Measurements from ENCODE around the gene FIP1L1. TPM values are rescaled to one million over a fixed set of nuclear protein-coding genes. Genes with fewer than 3 reads are reported as not detected.

Gene FIP1L1
- total RNA-seq, 1 donor from 2014 or later = 57.8 TPM

DNA sequence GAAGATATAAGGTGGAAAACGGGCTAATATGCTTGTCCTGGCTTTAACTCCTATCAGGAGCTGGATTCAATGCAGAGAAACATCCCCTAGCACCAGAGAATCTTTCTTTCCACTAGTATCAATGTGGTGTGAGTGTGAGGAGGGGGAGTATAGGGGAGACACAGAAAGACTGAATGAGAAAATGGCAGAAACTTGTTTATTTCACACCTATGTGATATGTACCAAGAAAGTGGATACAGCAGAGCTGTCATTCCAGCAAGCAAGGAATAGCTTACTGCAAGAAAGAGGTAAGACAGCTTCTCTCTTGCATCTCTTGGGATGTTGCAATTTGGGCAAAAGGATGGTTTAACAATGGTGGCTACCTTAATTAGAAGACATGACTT, 108.2 kb downstream of the FIP1L1 start:
- Mint-ChIP-seq H3K9me3 (ENCODE audit: unreplicated experiment) (no peaks in the 10 kb centered on the region), H3K27me3 (ENCODE audit: unreplicated experiment) (no peaks in the 10 kb centered on the region), H3K36me3 (ENCODE audit: unreplicated experiment) (no peaks in the 10 kb centered on the region), H3K4me1 (ENCODE audit: unreplicated experiment) (peaks cover 16% of the 10 kb centered on the region), H3K27ac (ENCODE audit: unreplicated experiment) (no peak overlapping the region), H3K4me3 (ENCODE audit: unreplicated experiment) (no peak overlapping the region)
- no peak for TF ChIP-seq CTCF (IDR thresholded peaks at IDR 0.05)
- no peak for DNase-seq (ENCODE audit: extremely low spot score, unreplicated experiment)

DNA sequence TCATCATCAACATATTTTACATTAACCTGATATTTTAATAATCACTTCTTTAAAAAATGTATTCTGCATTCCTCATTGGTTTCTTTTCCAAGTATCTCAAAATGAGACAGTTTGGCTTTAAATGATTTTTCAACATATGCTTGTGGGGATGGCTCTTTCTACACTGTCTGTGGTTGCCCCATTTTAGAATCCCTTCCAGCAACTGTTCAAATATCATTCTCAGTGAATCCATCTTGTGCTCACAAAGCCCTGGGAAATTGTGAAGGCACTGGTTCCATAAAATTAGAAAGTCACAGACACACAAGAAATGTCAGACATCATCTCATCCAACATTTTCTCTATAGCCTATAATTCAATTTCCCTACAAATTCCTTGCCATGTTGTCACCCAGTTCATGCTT, 110.3 kb downstream of the FIP1L1 start:
- Mint-ChIP-seq H3K9me3 (ENCODE audit: unreplicated experiment) (no peaks in the 10 kb centered on the region), H3K27me3 (ENCODE audit: unreplicated experiment) (no peaks in the 10 kb centered on the region), H3K4me1 (ENCODE audit: unreplicated experiment) (peaks cover 25% of the 10 kb centered on the region), H3K36me3 (ENCODE audit: unreplicated experiment) (no peaks in the 10 kb centered on the region), H3K4me3 (ENCODE audit: unreplicated experiment) (no peak overlapping the region), H3K27ac (ENCODE audit: unreplicated experiment) (no peak overlapping the region)
- no peak for TF ChIP-seq CTCF (IDR thresholded peaks at IDR 0.05)
- DNase-seq (ENCODE audit: extremely low spot score, unreplicated experiment) = no peak

GRCh38 chr4:53489279-53489889, 111.9 kb downstream of the FIP1L1 start:
- H3K27me3 Mint-ChIP-seq (ENCODE audit: unreplicated experiment) = no peaks in the 10 kb centered on the region
- H3K27ac Mint-ChIP-seq (ENCODE audit: unreplicated experiment) = no peak overlapping the region
- peaks cover 25% of the 10 kb centered on the region for H3K4me1 Mint-ChIP-seq (ENCODE audit: unreplicated experiment)
- H3K9me3 Mint-ChIP-seq (ENCODE audit: unreplicated experiment) = no peaks in the 10 kb centered on the region
- DNase-seq (ENCODE audit: extremely low spot score, unreplicated experiment) = no peak
- H3K4me3 Mint-ChIP-seq (ENCODE audit: unreplicated experiment) = no peak overlapping the region
- H3K36me3 Mint-ChIP-seq (ENCODE audit: unreplicated experiment) = no peaks in the 10 kb centered on the region
- no peak for TF ChIP-seq CTCF (IDR thresholded peaks at IDR 0.05)

DNA sequence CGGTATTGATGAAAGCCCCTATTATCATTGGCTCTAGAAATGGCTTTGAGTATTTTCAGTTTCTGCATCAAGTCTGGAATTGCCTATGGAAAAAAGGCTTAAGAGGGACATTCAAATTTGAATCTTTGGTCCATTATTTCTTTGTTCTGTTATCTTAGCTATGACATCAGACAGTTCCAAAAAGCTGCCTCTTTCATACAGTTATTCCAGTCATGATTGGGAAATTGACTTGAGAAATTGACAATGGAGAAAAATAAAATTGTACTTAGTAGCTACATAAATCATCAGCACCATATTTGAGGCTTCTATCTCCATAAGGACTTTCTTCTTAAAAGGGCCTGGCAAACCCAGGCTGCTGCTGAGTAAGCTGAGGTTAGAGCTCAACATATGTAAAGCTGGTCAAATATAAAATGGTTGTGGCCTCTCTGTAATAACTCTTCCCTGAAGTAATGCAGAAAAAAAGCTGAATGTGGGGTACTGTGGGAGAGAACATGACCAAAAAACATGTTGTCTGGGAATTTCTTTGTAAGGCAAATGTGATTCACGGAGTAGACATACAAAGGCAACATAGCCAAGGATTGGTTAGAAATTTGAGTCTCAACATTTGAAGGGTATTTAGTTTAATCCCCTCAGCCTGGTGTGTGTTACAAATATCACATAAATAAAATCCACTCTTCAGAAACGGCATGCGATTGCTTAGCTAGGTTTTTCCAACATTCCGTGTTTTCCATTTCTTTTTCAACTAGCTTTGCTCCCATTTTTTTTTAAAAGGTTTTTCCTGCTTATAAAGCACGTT, 112.9 kb downstream of the FIP1L1 start:
- Mint-ChIP-seq H3K9me3 (ENCODE audit: unreplicated experiment) (no peaks in the 10 kb centered on the region), H3K27me3 (ENCODE audit: unreplicated experiment) (no peaks in the 10 kb centered on the region), H3K27ac (ENCODE audit: unreplicated experiment) (peak overlapping the region; percentile 72), H3K36me3 (ENCODE audit: unreplicated experiment) (no peaks in the 10 kb centered on the region), H3K4me3 (ENCODE audit: unreplicated experiment) (no peak overlapping the region), H3K4me1 (ENCODE audit: unreplicated experiment) (peaks cover 25% of the 10 kb centered on the region)
- TF ChIP-seq CTCF (IDR thresholded peaks at IDR 0.05) = no peak
- DNase-seq (ENCODE audit: extremely low spot score, unreplicated experiment) = no peak

- Mint-ChIP-seq H3K36me3 (ENCODE audit: unreplicated experiment) (no peaks in the 10 kb centered on the region), H3K27me3 (ENCODE audit: unreplicated experiment) (no peaks in the 10 kb centered on the region), H3K4me1 (ENCODE audit: unreplicated experiment) (peaks cover 25% of the 10 kb centered on the region)
These were observed 113.7 kb downstream of the FIP1L1 start for GRCh38 chr4:53490965-53491622.

More at GRCh38 chr4:53490965-53491622, 113.7 kb downstream of the FIP1L1 start:
- Mint-ChIP-seq H3K4me3 (ENCODE audit: unreplicated experiment) (no peak overlapping the region), H3K27ac (ENCODE audit: unreplicated experiment) (peak overlapping the region; percentile 72), H3K9me3 (ENCODE audit: unreplicated experiment) (no peaks in the 10 kb centered on the region)
- TF ChIP-seq CTCF (IDR thresholded peaks at IDR 0.05) = peak; percentile 73
- no peak for DNase-seq (ENCODE audit: extremely low spot score, unreplicated experiment)

Data from osteocyte (in vitro differentiated cells).